ENCODE measurements around the gene RAD50.
"Not testable (repeated sequence)": the region's sequence is repeated elsewhere in the genome, so short reads cannot be mapped to it uniquely, and the experiment has no call there.

The RAD50 gene

DNA sequence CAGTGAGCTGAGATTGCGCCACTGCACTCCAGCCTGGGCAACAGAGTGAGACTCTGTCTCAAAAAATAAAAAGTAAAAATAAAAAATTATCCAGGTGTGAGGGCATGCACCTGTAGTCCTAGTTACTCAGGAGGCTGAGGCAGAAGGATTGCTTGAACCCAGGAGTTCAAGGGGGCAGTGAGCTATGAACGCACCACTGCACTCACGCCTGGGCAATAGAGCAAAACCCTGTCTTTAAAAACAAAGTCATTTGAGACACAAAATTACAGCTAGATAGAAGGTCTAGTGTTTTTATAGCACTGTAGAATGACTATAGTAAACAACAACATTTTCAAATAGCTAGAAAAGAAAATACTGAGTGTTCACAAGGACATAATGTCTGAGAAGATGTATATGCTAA, 133.4 kb downstream of the RAD50 start:
- no peaks in the 10 kb centered on the region for H3K36me3 ChIP-seq (ENCODE audit: insufficient read depth)
- H3K4me3 ChIP-seq (IDR thresholded peaks at IDR 0.05; ENCODE audit: insufficient read depth, low read depth, low read length), result no peak overlapping the region
- H3K27me3 ChIP-seq (ENCODE audit: insufficient read depth, low read depth), result no peaks in the 10 kb centered on the region
- H3K27ac ChIP-seq, result no peak overlapping the region
- H3K4me2 ChIP-seq, result no peak overlapping the region
- peaks cover 22% of the 10 kb centered on the region for H3K4me1 ChIP-seq (ENCODE audit: low read depth, poor library complexity, severe bottlenecking)
- no peak overlapping the region for H2AFZ ChIP-seq (ENCODE audit: low read depth)
- H3K9ac ChIP-seq, result no peak overlapping the region
- TF ChIP-seq, protein P1, sequence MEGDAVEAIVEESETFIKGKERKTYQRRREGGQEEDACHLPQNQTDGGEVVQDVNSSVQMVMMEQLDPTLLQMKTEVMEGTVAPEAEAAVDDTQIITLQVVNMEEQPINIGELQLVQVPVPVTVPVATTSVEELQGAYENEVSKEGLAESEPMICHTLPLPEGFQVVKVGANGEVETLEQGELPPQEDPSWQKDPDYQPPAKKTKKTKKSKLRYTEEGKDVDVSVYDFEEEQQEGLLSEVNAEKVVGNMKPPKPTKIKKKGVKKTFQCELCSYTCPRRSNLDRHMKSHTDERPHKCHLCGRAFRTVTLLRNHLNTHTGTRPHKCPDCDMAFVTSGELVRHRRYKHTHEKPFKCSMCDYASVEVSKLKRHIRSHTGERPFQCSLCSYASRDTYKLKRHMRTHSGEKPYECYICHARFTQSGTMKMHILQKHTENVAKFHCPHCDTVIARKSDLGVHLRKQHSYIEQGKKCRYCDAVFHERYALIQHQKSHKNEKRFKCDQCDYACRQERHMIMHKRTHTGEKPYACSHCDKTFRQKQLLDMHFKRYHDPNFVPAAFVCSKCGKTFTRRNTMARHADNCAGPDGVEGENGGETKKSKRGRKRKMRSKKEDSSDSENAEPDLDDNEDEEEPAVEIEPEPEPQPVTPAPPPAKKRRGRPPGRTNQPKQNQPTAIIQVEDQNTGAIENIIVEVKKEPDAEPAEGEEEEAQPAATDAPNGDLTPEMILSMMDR (conservative IDR thresholded peaks at IDR 0.05; ENCODE audit: low read depth, low read length), result no peak
- no peaks in the 10 kb centered on the region for H3K79me2 ChIP-seq (ENCODE audit: insufficient read depth, low read depth)
- no peaks in the 10 kb centered on the region for H4K20me1 ChIP-seq (ENCODE audit: insufficient read depth)

DNA sequence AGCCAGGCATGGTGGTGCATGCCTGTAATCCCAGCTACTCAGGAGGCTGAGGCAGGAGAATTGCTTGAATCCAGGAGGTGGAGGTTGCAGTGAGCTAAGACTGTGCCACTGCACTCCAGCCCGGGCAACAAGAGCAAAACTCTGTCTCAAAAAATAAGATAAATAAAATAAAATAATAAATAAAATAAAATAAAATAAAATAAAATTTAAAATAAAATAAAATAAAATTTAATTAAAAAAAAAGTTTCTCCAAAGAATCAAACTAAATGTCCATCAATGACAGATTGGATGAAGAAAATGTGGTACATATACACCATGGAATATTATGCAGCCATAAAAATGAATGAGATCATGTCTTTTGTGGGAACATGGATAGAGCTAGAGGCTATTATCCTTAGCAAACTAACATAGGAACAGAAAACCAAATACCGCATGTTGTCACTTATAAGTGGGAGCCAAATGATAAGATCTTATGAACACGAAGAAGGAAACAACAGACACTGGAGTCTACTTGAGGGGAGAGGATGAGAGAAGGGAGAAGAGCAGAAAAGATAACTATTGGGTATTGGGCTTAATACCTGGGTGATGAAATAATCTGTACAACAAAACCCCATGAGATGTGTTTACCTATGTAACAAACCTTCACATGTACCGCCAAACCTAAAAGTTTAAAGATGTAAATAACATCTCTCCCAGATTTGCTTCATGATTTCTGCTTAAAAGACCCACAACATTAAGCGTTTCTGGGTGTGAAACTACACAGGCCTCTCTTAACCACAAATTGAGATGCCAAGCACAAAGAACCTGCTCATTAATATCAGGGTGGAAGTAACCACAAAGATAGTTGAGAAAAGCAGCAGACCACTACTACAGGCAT, 135.2 kb downstream of the RAD50 start:
- Histone ChIP-seq H3K4me2 (peak overlapping the region; percentile 38; the same call in 1 of the 2 replicates), H3K27ac (0 out of 2 replicates have a peak overlapping the region, but pooled peaks have one; percentile 4), H3K4me1 (ENCODE audit: low read depth, poor library complexity, severe bottlenecking) (peaks cover 19% of the 10 kb centered on the region)
- not testable (repeated sequence) for H3K9ac ChIP-seq; H3K79me2 ChIP-seq (ENCODE audit: insufficient read depth, low read depth); H3K27me3 ChIP-seq (ENCODE audit: insufficient read depth, low read depth); H3K4me3 ChIP-seq (IDR thresholded peaks at IDR 0.05; ENCODE audit: insufficient read depth, low read depth, low read length); H4K20me1 ChIP-seq (ENCODE audit: insufficient read depth); H3K36me3 ChIP-seq (ENCODE audit: insufficient read depth); H2AFZ ChIP-seq (ENCODE audit: low read depth)

DNA sequence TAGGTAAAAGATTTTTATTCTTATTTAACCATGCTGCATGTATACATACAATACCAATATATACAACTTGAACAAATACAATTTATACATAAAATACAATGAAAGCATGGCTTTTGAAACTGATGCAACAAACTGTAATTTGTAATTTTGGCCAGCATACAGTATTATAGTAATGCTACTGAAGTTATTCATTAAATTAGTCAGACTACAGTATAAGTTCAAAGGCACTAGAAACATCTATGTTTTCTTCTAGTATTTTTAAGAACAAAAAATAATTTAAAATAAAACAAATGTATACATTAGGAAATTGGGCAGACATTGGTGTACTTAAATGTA, 135.8 kb downstream of the RAD50 start:
- no peaks in the 10 kb centered on the region for H3K79me2 ChIP-seq (ENCODE audit: insufficient read depth, low read depth)
- TF ChIP-seq, protein P1 (conservative IDR thresholded peaks at IDR 0.05; ENCODE audit: low read depth, low read length), result no peak
- no peaks in the 10 kb centered on the region for H3K27me3 ChIP-seq (ENCODE audit: insufficient read depth, low read depth)
- H3K27ac ChIP-seq, result 0 out of 2 replicates have a peak overlapping the region, but pooled peaks have one; percentile 4
- no peak overlapping the region for H3K9ac ChIP-seq
- H3K36me3 ChIP-seq (ENCODE audit: insufficient read depth), result no peaks in the 10 kb centered on the region
- no peaks in the 10 kb centered on the region for H4K20me1 ChIP-seq (ENCODE audit: insufficient read depth)
- no peak overlapping the region for H3K4me3 ChIP-seq (IDR thresholded peaks at IDR 0.05; ENCODE audit: insufficient read depth, low read depth, low read length)
- peaks cover 19% of the 10 kb centered on the region for H3K4me1 ChIP-seq (ENCODE audit: low read depth, poor library complexity, severe bottlenecking)
- peak overlapping the region; percentile 38; the same call in 1 of the 2 replicates for H3K4me2 ChIP-seq
- no peak overlapping the region for H2AFZ ChIP-seq (ENCODE audit: low read depth)
